CD8-positive, alpha-beta memory T cell (primary cell): ENCODE results near the gene ELOVL5. TPM values are rescaled to one million over a fixed set of nuclear protein-coding genes. Genes with fewer than 3 reads are reported as not detected.

ENCODE experiments used
- CTCF ChIA-PET: fragments of 350-600 bp; sonication (Branson Sonifier 250); formaldehyde crosslinking; loops from one replicate; lab custom pipeline; 2021; ENCODE audit warnings: antibody characterized with exemption; lab: Charles Lee
- POLR2A ChIA-PET: fragments of 350-600 bp; sonication (Branson Sonifier 250); formaldehyde crosslinking; loops from one replicate; lab custom pipeline; 2021; ENCODE audit warnings: antibody characterized with exemption; lab: Charles Lee
- DNase-seq, 5 donors: peaks; one replicate each; pipeline versions ENCODE4 v3.0.0 to v3.0.0-alpha.2; 2020 to 2022; ENCODE audit warnings: mixed read lengths in 1 of 5
- H3K27ac ChIP-seq: one replicate; pipeline ENCODE4 v1.7.0; 2013; ENCODE audit warnings: low read depth, mild to moderate bottlenecking, low read length, moderate library complexity
- H3K27me3 ChIP-seq: 2 replicates; pipeline ENCODE4 v1.7.0; 2013; ENCODE audit warnings: low read length, mild to moderate bottlenecking; ENCODE audit not compliant: insufficient read depth, poor library complexity, severe bottlenecking
- H3K36me3 ChIP-seq: 2 replicates; pipeline ENCODE4 v1.7.0; 2013; ENCODE audit warnings: mild to moderate bottlenecking, low read length, moderate library complexity; ENCODE audit not compliant: insufficient read depth
- H3K4me1 ChIP-seq: 2 replicates; pipeline ENCODE4 v1.7.0; 2013; ENCODE audit warnings: mild to moderate bottlenecking, low read length, moderate library complexity; ENCODE audit not compliant: insufficient read depth
- H3K4me3 ChIP-seq: 2 replicates; pipeline ENCODE4 v1.7.0; 2013; ENCODE audit warnings: mild to moderate bottlenecking, low read length
- H3K9me3 ChIP-seq: 2 replicates; pipeline ENCODE4 v1.7.0; 2013; ENCODE audit warnings: mild to moderate bottlenecking, low read length
- H3K27ac Mint-ChIP-seq, 8 donors: one replicate each; pipeline ENCODE4 v1.8.0; 2020 to 2021; ENCODE audit warnings: mixed read lengths in 8 of 8, mild to moderate bottlenecking in 6 of 8, inconsistent platforms in 3 of 8, moderate library complexity in 3 of 8
- H3K27me3 Mint-ChIP-seq, 2 donors: one replicate each; pipeline ENCODE4 v1.8.0; 2020 to 2021; ENCODE audit warnings: mixed read lengths in 2 of 2, mild to moderate bottlenecking in 1 of 2, moderate library complexity in 1 of 2
- H3K36me3 Mint-ChIP-seq, 3 donors: one replicate each; pipeline ENCODE4 v1.8.0; 2020 to 2021; ENCODE audit warnings: mixed read lengths in 3 of 3, inconsistent platforms in 1 of 3, mild to moderate bottlenecking in 1 of 3
- H3K4me1 Mint-ChIP-seq, 3 donors: one replicate each; pipeline ENCODE4 v1.8.0; 2020 to 2021; ENCODE audit warnings: mixed read lengths in 3 of 3, inconsistent platforms in 1 of 3, mild to moderate bottlenecking in 1 of 3
- H3K4me3 Mint-ChIP-seq, 7 donors: one replicate each; pipeline ENCODE4 v1.8.0; 2020 to 2021; ENCODE audit warnings: mixed read lengths in 7 of 7, mild to moderate bottlenecking in 6 of 7, moderate library complexity in 4 of 7, inconsistent platforms in 2 of 7
- H3K9me3 Mint-ChIP-seq, 5 donors: one replicate each; pipeline ENCODE4 v1.8.0; 2020 to 2022; ENCODE audit warnings: mixed read lengths in 5 of 5, mild to moderate bottlenecking in 3 of 5, moderate library complexity in 2 of 5, inconsistent platforms in 1 of 5
- polyA plus RNA-seq: library from polyadenylated mRNA; unstranded; fragments of 300-500 nt; fragmentation: Illumina TruSeq; gene quantifications from one replicate; pipeline ENCODE4 v1.2.3, GENCODE V29; 2021
- total RNA-seq, 2 experiments: library from RNA; stranded (reverse); gene quantifications; one replicate each; pipeline ENCODE4 v1.2.3, GENCODE V29; 2021

ELOVL5 gene
- total and polyA plus RNA-seq, 3 experiments from 2014 or later = 96.9 to 124 (median 117) TPM

- POLR2A ChIA-PET = no interaction called here
- no peak overlapping the region for H3K4me3 ChIP-seq
- CTCF ChIA-PET = no interaction called here
- H3K9me3 ChIP-seq = no peaks in the 10 kb centered on the region
- H3K4me3 Mint-ChIP-seq = peak overlapping the region in 2 of 7 donors; percentile 11 to 27
- H3K27ac Mint-ChIP-seq = peak overlapping the region in 5 of 8 donors; percentile 6 to 70 (median 54)
- H3K27me3 Mint-ChIP-seq = no peaks in the 10 kb centered on the region
- H3K27me3 ChIP-seq = no peaks in the 10 kb centered on the region
- peaks cover 14% of the 10 kb centered on the region for H3K4me1 ChIP-seq
- H3K27ac ChIP-seq = no peak overlapping the region
- H3K36me3 ChIP-seq = peaks cover 7% of the 10 kb centered on the region
- no peaks in the 10 kb centered on the region for H3K9me3 Mint-ChIP-seq
- no peak for DNase-seq
- H3K4me1 Mint-ChIP-seq = peaks cover 59 to 91% (median 83%) of the 10 kb centered on the region in 3 donors
- peaks cover 5 to 76% (median 20%) of the 10 kb centered on the region in 3 donors for H3K36me3 Mint-ChIP-seq
Measured at GRCh38 chr6:53282234-53282633, 66.5 kb downstream of the ELOVL5 start.

- ChIA-PET CTCF (interaction anchor here (1.3 kb wide), 1 partner anchor 13 kb away, joined by 4 read pairs; no protein-coding TSS in a partner anchor), POLR2A (no interaction called here)
- Histone ChIP-seq H3K4me1 (peaks cover 14% of the 10 kb centered on the region), H3K27me3 (no peaks in the 10 kb centered on the region), H3K36me3 (peaks cover 9% of the 10 kb centered on the region), H3K9me3 (no peaks in the 10 kb centered on the region), H3K4me3 (no peak overlapping the region), H3K27ac (no peak overlapping the region)
- Mint-ChIP-seq H3K4me1 (peaks cover 59 to 89% (median 81%) of the 10 kb centered on the region in 3 donors), H3K9me3 (no peaks in the 10 kb centered on the region), H3K27ac (peak overlapping the region in 6 of 8 donors; percentile 22 to 71 (median 60)), H3K4me3 (peak overlapping the region in 4 of 7 donors; percentile 15 to 58 (median 28)), H3K27me3 (no peaks in the 10 kb centered on the region), H3K36me3 (peaks cover 4 to 78% (median 20%) of the 10 kb centered on the region in 3 donors)
- no peak for DNase-seq
Measured at GRCh38 chr6:53281518-53282215, 67.1 kb downstream of the ELOVL5 start.

DNA sequence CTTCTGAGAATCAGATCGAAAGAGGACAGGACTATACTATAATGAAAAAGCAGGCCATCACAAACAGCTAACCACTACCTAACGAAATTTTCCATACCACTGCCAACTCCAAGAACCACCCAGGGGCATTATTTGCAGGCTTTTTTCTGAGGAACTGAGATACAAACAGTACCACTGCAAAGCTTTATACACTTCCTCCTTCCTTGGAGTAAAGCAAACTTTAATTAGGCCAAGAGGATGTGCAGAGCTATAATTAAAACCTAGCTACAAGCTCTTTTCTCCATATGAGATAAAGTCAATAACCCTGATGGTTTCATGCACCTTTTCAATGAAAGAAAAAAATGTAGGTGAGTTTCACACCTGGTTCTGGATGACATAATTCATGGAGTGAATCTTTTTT, 68.5 kb downstream of the ELOVL5 start:
- H3K27ac Mint-ChIP-seq = peak overlapping the region in 5 of 8 donors; percentile 4 to 71 (median 38)
- H3K27me3 ChIP-seq = no peaks in the 10 kb centered on the region
- peaks cover 4 to 82% (median 26%) of the 10 kb centered on the region in 3 donors for H3K36me3 Mint-ChIP-seq
- ChIA-PET CTCF (interaction anchor here (1.0 to 1.4 kb wide), 3 partner anchors 11 to 64 kb away, joined by 3 to 4 read pairs (median 4); no protein-coding TSS in a partner anchor), POLR2A (interaction anchor here (0.8 kb wide), 1 partner anchor 42 kb away, joined by 3 read pairs; no protein-coding TSS in a partner anchor)
- H3K27me3 Mint-ChIP-seq = no peaks in the 10 kb centered on the region
- peak overlapping the region in 2 of 7 donors; percentile 15 to 18 for H3K4me3 Mint-ChIP-seq
- peaks cover 58 to 79% (median 78%) of the 10 kb centered on the region in 3 donors for H3K4me1 Mint-ChIP-seq
- H3K9me3 ChIP-seq = no peaks in the 10 kb centered on the region
- H3K4me3 ChIP-seq = no peak overlapping the region
- peaks cover 15% of the 10 kb centered on the region for H3K36me3 ChIP-seq
- no peak overlapping the region for H3K27ac ChIP-seq
- DNase-seq = no peak
- H3K9me3 Mint-ChIP-seq = no peaks in the 10 kb centered on the region
- H3K4me1 ChIP-seq = peaks cover 12% of the 10 kb centered on the region

DNA sequence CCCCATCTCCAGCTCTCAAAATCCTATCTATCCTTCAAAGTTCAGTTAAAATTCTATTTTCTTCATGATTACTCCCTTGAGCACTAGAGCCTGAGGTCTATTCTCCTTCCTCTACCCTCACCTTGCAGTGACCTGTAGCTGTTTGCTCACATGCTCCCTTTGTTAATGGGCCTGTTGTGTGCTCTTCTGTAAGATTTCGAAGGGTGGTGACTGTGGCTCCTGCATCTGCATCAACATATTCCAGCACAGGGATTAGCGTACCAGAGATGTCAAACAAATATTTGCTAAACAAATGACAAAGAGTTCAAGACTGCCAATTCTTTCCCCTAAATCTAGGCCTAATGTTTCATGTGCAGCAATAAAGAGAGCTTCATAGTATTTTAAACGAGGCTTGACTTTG, 69.5 kb downstream of the ELOVL5 start:
- Histone ChIP-seq H3K27ac (no peak overlapping the region), H3K27me3 (no peaks in the 10 kb centered on the region), H3K4me3 (no peak overlapping the region), H3K9me3 (no peaks in the 10 kb centered on the region), H3K4me1 (peaks cover 7% of the 10 kb centered on the region), H3K36me3 (peaks cover 24% of the 10 kb centered on the region)
- Mint-ChIP-seq H3K36me3 (peaks cover 9 to 87% (median 32%) of the 10 kb centered on the region in 3 donors), H3K27me3 (no peaks in the 10 kb centered on the region), H3K9me3 (no peaks in the 10 kb centered on the region), H3K4me1 (peaks cover 51 to 75% (median 69%) of the 10 kb centered on the region in 3 donors), H3K27ac (peak overlapping the region in 4 of 8 donors; percentile 9 to 67 (median 42)), H3K4me3 (no peak overlapping the region)
- no peak for DNase-seq
- ChIA-PET POLR2A (no interaction called here), CTCF (no interaction called here)

DNA sequence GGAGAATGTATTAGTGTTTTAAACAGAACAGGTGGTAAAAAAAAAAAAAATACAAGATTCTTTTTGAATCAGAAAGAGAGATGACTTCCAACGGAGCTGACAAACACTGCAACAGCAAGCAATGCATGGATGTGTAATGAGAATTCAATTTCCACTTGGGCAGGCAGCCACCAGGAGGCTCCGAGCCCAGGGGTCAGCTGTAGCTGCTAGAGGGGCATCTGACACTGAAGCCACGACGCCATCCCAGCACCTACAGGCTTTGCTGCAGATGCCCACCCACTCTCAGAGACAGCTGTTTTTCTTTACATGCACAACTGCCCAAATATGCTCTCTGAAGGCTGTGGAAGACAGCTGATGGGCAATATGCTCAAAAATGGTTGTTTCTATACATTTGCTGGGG, 75.4 kb downstream of the ELOVL5 start:
- Histone ChIP-seq H3K27me3 (no peaks in the 10 kb centered on the region), H3K9me3 (no peaks in the 10 kb centered on the region), H3K4me1 (no peaks in the 10 kb centered on the region), H3K4me3 (no peak overlapping the region), H3K36me3 (peaks cover 74% of the 10 kb centered on the region), H3K27ac (no peak overlapping the region)
- ChIA-PET POLR2A (interaction anchor here (0.5 kb wide), 1 partner anchor 243 kb away, joined by 3 read pairs; no protein-coding TSS in a partner anchor), CTCF (interaction anchor here (0.8 to 2.1 kb wide), 6 partner anchors 14 to 455 kb away, joined by 3 to 7 read pairs (median 4); no protein-coding TSS in a partner anchor)
- Mint-ChIP-seq H3K27me3 (no peaks in the 10 kb centered on the region), H3K4me1 (peaks cover 10 to 25% (median 10%) of the 10 kb centered on the region in 3 donors), H3K36me3 (peaks cover 27 to 97% (median 47%) of the 10 kb centered on the region in 3 donors), H3K27ac (peak overlapping the region in 3 of 8 donors; percentile 18 to 64 (median 32)), H3K4me3 (no peak overlapping the region), H3K9me3 (no peaks in the 10 kb centered on the region)
- no peak for DNase-seq

DNA sequence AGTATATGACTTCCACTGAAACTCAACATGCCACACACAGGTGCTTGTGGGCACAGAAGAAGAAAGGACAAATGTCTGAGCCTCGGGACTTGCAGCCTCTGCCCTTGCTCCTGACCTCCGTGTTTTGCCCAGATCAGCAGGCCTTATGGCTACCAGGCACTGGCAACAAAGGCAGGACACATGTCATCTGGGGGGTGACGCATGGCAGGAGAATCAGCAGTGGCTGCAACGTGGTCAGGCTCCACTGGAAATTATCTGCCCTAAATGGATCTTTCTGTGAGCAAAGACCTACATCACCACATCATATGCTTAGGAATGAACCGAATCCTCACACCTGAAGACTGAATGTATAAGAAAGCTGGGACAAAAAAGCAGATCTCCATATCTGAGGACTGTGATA, 78.9 kb downstream of the ELOVL5 start:
- POLR2A ChIA-PET = no interaction called here
- H3K36me3 ChIP-seq = peaks cover 85% of the 10 kb centered on the region
- no peak for DNase-seq
- Mint-ChIP-seq H3K9me3 (no peaks in the 10 kb centered on the region), H3K27ac (peak overlapping the region in 2 of 8 donors; percentile 35 to 58), H3K36me3 (peaks cover 23 to 97% (median 46%) of the 10 kb centered on the region in 3 donors), H3K4me1 (peaks cover 0 to 11% (median 6%) of the 10 kb centered on the region in 3 donors), H3K4me3 (no peak overlapping the region), H3K27me3 (no peaks in the 10 kb centered on the region)
- no peaks in the 10 kb centered on the region for H3K9me3 ChIP-seq
- H3K4me3 ChIP-seq = no peak overlapping the region
- H3K27me3 ChIP-seq = no peaks in the 10 kb centered on the region
- H3K27ac ChIP-seq = no peak overlapping the region
- H3K4me1 ChIP-seq = no peaks in the 10 kb centered on the region
- CTCF ChIA-PET = no interaction called here

- no peaks in the 10 kb centered on the region for H3K4me1 ChIP-seq
- H3K27me3 ChIP-seq = no peaks in the 10 kb centered on the region
- Mint-ChIP-seq H3K36me3 (peaks cover 18 to 97% (median 44%) of the 10 kb centered on the region in 3 donors), H3K9me3 (no peaks in the 10 kb centered on the region), H3K4me1 (peaks cover 0 to 6% (median 6%) of the 10 kb centered on the region in 3 donors), H3K4me3 (no peak overlapping the region), H3K27me3 (no peaks in the 10 kb centered on the region), H3K27ac (peak overlapping the region in 2 of 8 donors; percentile 58 to 72)
- peaks cover 82% of the 10 kb centered on the region for H3K36me3 ChIP-seq
- ChIA-PET CTCF (no interaction called here), POLR2A (no interaction called here)
- no peak for DNase-seq
- H3K4me3 ChIP-seq = no peak overlapping the region
- H3K9me3 ChIP-seq = no peaks in the 10 kb centered on the region
- H3K27ac ChIP-seq = no peak overlapping the region
Measured at GRCh38 chr6:53268858-53269608, 79.7 kb downstream of the ELOVL5 start.
